GM18861 (cell line): ENCODE measurements around the gene NLRP7.
"Not testable (repeated sequence)": the region's sequence is repeated elsewhere in the genome, so short reads cannot be mapped to it uniquely, and the experiment has no call there.

Experiments
- ATAC-seq: cut with Tn5 transposase; IDR thresholded peaks from one replicate; pipeline ENCODE4 v1.9.1; 2021; ENCODE audit not compliant: unreplicated experiment

The NLRP7 gene

DNA sequence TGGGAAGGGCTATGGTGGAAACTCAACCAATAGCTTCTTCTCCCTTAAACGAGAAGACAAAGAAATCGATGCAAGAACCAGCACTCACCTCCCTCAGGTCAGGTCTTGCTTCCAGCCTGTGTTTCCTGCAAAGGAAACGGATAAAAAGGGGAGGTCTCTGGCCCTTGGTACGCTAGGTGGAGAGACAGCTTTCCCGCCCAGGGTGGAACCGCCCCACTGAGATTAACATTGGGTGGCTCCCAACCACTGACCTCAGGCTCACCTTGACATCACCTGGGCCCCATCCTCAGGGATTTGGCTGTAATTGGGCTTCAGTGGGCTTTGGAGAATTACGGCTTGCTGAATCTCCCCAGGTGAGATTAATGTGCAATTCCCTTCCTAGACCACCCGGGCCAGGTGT is at the start of gene NLRP7:
TSS of gene NLRP7 (minus strand) at position 150 of the 400 bp plus-strand sequence.
- no peak for ATAC-seq

DNA sequence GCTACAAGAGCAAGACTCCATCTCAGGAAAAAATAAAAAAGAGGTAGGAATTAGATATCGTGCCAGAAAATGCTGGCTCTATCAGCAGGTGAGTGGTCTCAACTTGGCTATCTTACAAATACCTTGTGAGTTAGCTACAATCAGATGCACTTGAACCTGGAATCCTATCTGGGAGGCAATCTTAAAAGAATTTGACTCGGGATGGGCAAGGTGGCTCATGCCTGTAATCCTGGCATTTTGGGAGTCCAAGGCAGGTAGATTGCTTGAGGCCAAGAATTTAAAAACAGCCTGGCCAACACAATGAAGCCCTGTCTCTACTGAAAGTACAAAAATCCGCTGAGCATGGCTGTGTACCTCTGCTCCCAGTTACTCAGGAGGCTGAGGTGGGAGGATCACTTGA is 48.2 kb upstream of the NLRP7 start:
- no peak for ATAC-seq

DNA sequence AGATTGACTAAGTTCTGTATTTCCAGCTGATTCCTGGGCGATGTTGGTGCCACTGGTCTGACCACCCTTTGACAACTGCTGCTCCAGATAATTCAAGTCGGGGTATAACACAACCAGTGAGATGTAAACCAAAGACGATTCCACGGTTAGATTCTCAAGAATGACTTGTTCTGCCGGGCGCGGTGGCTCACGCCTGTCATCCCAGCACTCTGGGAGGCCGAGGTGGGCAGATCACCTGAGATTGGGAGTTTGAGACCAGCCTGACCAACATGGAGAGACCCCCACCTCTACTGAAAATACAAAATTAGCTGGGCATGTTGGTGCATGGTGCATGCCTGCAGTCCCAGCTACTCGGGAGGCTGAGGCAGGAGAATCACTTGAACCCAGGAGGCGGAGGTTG is 42.2 kb upstream of the NLRP7 start:
- ATAC-seq, result not testable (repeated sequence)

DNA sequence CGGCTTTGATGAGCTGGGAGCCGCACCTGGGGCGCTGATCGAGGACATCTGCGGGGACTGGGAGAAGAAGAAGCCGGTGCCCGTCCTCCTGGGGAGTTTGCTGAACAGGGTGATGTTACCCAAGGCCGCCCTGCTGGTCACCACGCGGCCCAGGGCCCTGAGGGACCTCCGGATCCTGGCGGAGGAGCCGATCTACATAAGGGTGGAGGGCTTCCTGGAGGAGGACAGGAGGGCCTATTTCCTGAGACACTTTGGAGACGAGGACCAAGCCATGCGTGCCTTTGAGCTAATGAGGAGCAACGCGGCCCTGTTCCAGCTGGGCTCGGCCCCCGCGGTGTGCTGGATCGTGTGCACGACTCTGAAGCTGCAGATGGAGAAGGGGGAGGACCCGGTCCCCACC is 35.2 kb upstream of the NLRP7 start:
- ATAC-seq, result not testable (repeated sequence)

DNA sequence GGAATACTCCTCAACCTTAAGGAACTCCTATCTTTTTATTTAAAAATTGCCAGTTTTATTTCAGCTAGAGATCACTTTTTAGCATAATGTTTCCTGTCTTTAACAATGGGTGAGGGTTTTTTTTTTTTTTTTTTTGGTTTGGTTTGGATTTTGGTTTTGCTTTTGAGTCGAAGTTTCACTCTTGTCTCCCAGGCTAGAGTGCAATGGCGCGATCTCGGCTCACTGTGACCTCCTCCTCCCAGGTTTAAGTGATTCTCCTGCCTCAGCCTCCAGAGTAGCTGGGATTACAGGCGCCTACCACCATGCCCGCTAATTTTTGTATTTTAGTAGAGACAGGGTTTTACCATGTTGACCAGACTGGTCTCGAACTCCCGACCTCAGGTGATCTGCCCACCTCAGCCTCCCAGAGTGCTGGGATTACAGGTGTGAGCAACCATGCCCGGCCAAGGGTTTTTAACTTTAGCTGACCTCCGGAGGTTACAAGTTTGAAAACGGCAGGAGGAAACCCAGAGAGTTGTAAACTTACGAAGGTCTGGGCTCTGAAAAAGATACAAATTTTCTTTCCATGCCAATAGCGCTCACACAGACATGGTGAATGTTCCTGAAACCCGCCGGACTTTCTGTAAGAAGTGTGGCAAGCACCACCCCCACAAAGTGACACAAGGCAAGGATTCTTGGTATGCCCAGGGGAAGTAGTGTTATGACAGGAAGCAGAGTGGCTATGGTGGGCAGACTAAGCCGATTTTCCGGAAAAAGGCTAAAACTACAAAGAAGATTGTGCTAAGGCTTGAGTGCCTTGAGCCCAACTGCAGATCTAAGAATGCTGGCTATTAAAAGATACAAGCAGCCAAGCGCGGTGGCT is 26.1 kb upstream of the NLRP7 start:
- not testable (repeated sequence) for ATAC-seq

DNA sequence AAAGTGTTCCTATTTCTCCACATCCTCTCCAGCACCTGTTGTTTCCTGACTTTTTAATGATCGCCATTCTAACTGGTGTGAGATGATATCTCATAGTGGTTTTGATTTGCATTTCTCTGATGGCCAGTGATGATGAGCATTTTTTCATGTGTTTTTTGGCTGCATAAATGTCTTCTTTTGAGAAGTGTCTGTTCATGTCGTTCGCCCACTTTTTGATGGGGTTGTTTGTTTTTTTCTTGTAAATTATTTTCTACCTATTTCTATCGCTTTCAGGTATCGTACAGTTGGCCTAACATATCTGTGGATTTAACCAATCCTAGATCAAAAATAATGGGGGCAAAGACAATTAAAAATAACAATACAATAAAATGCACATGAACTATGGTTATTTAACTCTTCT is 24.1 kb upstream of the NLRP7 start:
- ATAC-seq, result not testable (repeated sequence)

DNA sequence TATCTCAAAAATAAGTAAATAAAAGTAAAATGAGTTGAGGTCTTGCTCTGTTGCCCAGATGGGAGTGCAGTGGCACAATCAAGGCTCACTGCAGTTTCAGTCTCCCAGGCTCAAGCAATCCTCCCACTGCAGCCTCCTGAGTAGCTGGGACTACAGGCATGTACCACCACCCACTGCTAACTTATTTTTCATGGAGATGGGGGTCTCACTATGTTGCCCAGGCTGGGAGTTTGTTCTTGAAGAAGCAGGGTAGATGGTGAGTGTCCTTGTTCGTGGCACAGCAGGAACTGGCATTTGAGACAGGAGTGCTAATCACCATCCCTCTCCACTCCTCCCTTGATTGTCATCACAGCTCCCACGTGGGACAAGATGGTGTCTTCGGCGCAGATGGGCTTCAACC is 22.3 kb upstream of the NLRP7 start:
- ATAC-seq, result no peak

DNA sequence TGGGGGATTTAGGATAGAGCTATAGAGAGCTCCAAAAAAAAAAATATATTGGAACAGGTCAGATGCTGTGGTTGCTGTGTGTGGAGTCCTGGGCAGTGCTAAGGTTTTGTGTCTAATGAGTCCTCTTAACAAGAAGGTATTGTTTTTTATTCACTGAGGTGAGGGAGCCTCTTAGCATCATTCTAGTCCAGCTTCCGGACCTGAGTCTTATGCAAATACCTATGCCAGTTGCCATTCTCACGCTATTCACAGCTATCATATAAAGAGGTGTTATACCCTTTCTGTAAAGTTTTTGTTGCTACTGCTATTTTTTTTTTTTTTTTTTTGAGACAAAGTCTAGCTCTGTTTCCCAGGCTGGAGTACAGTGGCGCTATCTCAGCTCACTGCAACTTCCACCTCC is 20.3 kb upstream of the NLRP7 start:
- no peak for ATAC-seq

DNA sequence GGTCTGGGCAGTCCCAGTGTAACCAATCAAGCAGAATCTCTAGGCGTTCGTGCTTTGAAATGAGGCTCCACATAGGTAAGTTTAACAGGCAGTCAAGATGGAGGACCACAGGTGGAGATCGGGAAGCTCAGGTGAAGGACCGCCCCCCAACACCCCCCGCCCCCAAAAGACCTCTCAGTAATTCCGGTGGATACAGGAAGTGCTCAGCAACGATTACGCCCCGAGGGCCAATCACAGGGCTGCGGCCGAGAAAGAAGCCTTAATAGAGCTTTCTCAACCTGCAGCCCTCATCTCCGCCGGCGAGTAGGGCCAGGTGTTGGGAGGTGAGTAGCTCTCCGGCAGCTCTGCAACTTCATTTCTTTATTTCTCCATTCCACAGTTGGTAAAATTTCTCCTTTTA is 17.7 kb upstream of the NLRP7 start:
- not testable (repeated sequence) for ATAC-seq

DNA sequence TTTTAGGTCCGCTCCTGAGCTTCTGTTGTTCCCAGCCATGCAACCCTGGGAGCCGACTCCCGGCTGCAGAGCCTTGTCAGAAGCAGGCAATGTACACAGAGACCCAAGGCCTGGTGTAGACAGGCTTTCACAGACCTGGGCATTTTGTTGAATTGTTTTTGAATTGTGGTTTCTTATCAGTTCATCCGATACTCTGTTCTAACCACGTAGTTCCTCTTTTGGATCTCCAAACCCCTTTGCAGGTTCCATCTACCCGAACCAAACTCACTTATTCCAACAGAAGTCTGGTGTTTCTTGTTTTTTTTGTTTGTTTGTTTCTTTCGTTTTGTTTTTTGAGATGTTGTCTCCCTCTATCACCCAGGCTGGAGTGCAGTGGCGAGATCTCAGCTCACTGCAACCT is 12.5 kb upstream of the NLRP7 start:
- peak; percentile 59 for ATAC-seq

DNA sequence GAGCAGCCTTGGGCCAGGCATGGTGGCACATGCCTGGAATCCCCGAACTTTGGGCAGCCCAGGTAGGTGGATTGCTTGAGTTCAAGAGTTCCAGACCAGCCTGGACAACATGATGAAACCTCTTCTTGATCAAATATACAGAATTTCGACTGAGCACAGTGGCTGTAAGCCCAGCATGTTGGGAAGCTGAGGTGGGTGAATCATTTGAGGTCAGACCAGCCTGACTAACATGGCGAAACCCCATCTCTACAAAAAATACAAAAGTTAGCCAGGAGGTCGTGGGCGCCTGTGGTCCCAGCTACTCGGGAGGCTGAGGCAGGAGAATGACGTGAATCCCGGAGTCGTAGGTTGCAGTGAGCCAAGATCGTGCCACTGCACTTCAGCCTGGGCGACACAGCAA is 8.0 kb upstream of the NLRP7 start:
- no peak for ATAC-seq

DNA sequence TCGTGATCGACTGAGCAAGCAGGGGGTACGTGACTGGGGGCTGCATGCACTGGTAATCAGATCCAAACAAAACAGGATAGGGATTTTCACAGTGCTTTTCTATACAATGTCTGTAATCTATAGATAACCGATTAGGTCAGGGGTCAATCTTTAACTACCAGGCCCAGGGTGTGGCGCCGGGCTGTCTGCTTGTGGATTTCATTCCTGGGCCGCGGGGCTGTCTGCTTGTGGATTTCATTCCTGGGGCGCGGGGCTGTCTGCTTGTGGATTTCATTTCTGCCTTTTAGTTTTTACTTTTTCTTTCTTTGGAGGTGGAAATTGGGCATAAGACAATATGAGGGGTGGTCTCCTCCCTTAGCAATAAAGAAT is 6.0 kb upstream of the NLRP7 start:
- ATAC-seq, result not testable (repeated sequence)

DNA sequence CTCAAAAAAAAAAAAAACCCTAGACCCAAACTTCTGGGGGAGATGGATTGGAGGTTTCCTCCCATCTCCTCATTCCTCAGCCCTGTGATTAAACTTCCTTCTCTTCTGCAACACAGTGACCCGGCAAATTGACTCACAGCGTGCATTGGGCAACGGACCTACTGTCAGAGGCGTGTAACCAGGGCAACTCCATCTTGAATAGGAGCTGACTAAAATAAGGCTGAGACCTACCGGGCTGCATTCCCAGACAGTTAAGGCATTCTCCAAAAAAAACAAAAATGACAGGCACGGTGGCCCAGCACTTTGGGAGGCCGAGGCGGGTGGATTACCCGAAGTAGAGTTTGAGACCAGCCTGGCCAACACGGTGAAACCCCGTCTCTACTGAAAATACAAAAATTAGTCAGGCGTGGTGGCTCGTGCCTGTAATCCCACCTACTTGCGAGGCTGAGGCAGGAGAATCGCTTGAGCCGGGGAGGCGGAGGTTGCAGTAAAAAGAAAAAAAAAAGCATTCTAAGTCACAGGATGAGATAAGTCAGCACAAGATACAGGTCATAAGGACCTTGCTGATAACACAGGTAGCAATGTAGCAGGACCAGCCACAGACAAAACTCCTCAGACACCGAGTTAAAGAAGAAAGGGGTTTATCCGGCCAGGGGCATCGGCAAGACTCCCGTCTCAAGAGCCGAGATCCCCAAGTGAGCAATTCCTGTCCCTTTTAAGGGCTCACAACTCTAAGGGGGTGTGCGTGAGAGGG is 5.4 kb upstream of the NLRP7 start:
- ATAC-seq, result no peak

DNA sequence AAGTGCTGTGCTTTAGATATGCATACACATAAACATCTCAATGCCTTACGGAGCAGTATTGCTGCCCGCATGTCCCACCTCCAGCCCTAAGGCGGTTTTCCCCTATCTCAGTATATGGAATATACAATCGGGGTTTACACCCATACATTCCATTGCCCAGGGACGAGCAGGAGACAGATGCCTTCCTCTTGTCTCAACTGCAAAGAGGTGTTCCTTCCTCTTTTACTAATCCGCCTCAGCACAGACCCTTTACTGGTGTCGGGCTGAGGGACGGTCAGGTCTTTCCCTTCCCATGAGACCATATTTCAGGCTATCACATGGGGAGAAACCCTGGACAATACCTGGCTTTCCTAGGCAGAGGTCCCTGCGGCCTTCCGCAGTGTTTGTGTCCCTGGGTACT is 3.2 kb upstream of the NLRP7 start:
- ATAC-seq, result not testable (repeated sequence)

DNA sequence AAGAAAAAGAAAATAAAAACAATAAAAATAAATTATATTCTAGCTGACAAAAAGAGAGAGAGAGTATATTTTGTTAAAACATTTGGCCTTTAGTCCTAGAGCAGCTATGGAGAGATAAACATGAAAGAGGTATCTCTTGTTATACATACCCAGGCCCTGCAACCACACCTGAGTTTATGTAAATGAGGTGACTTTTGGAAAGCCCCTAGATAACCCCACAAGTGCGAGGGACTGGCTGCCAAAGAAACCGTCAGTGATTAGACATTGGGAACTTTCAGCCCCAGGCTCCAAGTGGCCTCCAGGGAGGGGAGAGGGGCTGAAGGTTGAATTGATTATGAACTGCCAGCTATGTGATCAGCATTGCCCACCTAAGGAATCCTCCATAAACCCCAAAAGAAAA is 2.1 kb upstream of the NLRP7 start:
- no peak for ATAC-seq

DNA sequence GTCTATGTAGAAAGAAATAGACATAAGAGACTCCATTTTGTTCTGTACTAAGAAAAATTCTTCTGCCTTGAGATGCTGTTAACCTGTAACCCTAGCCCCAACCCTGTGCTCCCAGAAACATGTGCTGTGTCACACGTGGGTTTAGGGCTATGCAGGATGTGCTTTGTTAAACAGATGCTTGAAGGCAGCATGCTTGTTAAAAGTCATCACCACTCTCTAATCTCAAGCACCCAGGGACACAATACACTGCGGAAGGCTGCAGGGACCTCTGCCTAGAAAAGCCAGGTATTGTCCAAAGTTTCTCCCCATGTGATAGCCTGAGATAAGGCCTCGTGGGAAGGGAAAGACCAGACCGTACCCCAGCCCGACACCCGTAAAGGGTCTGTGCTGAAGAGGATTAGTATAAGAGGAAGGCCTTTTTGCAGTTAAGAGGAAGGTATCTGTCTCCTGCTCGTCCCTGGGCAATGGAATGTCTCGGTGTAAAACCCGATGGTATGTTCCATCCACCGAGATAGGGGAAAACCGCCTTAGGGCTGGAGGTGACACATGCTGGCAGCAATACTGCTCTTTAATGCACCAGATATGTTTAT is 3.5 kb downstream of the NLRP7 start:
- not testable (repeated sequence) for ATAC-seq

DNA sequence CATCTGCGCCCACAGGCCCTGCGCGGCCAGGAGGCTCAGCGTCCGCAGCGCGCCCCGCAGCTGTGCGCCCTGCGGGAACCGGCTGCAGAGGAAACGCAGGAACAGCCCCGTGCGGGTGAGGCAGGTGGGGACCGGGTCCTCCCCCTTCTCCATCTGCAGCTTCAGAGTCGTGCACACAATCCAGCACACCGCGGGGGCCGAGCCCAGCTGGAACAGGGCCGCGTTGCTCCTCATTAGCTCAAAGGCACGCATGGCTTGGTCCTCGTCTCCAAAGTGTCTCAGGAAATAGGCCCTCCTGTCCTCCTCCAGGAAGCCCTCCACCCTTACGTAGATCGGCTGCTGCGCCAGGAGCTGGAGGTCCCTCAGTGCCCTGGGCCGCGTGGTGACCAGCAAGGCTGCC is 7.8 kb downstream of the NLRP7 start:
- not testable (repeated sequence) for ATAC-seq

DNA sequence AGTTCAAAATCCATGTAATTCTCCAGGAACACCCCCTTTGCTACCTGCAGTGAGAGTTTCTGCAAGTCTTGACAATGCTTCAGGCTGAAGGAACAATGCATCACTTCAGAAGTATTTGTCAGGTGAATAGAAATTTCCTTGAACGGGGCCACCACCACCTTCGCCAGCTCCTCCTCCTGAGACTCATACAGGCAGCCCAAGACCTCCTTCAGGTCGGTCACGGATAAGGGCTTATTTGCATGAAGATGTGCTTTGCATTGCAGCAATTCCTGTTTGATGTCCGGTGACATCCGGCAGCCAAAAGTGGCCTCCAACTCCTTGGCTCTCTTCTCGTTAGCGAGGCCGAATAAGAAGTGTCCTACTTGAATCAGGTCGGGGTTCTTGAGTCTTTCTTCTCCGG is 8.4 kb downstream of the NLRP7 start:
- ATAC-seq, result no peak

DNA sequence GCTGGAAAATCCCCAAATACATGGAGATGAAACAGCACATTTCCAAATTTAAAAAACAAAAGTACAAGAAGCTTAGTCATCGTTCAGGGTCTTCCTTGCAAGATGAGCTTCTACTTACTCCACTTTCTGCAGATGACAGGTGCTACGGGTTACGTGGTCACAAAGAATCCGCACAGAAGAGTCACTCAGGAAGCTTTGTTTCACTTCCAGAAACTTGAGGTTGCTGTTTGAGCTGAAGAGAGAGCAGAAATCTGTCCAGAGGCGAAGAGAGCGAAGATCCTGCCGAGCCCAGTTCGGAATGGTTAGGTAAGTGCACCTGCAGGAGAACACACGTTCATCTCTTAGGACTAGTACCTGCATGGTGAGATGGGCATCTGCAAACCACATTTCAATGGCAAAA is 9.4 kb downstream of the NLRP7 start:
- ATAC-seq, result no peak

DNA sequence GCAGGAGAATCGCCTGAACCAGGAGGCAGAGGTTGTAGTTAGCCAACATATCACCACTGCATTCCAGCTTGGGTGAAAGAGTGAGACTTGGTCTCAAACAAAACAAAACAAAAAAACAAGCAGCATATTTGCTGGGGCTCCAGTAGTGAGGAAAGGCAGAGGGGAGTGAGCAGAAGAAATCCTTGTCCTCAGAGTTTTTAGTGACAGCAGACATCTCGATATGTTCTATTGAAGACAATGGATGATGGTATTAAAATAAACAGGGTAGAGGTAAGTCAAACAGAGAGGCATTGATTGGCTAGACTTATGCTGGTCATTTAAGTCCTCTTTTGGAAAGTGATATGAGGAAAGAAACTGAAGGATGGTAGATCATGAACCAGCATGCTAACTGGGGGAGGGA is 19.0 kb downstream of the NLRP7 start:
- no peak for ATAC-seq

DNA sequence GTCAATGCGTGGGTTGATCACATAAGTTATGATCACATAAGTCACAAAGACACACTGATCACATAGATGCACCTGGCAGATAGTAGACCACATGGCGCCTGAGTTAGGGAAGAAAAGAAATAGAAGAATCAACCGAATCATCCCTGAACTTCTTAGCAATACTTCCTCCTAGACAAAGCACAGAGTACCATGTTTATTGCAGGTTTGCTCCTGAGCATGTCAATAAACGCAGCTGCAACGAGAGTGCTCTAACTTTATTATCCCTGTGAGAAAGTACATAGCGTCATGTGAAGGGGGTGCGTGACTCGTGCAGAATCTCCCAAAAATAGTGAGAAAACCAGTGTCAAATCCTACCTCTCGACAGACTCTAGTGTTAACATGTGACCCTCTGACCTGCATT is 24.1 kb downstream of the NLRP7 start:
- ATAC-seq, result no peak

DNA sequence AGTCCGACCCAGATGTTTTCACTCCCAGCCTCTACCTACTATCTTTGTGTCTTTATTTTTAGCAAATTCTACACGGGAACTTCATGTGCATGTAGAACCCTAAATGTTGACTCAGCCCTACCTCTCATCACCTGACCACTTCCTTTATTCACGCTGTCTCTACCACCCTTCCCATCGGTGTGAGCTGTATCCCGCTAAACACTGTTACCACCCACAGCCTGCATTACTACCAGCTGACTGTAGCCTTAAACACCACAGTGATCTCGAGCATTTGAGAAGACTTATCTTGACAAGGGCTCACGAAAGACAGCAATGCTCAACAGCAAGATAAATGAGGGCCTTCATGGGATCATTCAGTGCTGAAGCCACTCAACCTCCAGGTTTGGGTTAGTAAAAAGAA is 26.2 kb downstream of the NLRP7 start:
- ATAC-seq, result no peak
